ENCODE results near the gene MYO10. TPM values are rescaled to one million over a fixed set of nuclear protein-coding genes. Genes with fewer than 3 reads are reported as not detected.

MYO10 gene
- total and polyA plus RNA-seq, 2 donors (not counting 3 experiments of a cell fraction or from before 2014, with no cell fraction given): 36.0 to 148 TPM

DNA sequence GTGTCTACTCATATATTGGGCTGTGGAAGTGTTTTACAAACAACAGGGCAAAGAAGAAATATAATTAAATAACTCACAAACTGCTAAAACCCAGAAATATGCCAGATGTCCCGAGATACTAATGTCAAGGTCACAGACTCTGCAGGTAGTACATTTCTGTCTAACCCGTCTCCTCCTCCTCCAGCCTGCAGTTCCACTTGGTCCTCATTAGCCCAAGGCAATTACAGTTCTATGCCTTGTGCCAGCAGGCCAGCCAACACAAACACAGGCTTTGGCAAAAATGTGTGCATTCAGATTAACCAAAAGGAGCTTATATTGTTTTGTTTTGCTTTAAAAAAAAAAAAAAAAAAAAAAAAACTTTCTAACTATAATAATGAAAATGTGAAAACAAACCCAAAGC, 148.8 kb downstream of the MYO10 start:
- dilution Hi-C loops (cut with MboI; ENCODE audit: extremely low pct_ligation_motif_present, low sequenced_read_pairs): loop anchor here (25.0 kb wide), 1 partner anchor 400 kb away; no protein-coding TSS in a partner anchor
- Histone ChIP-seq H3K9ac (replicated peaks; ENCODE audit: extremely low read depth, insufficient read depth, low read length) (no peak overlapping the region), H3K9me3 (replicated peaks; ENCODE audit: control insufficient read depth, insufficient read depth, low read length) (no peaks in the 10 kb centered on the region), H3K4me2 (ENCODE audit: insufficient read depth, low read length) (no peak overlapping the region), H3K9me1 (replicated peaks; ENCODE audit: control insufficient read depth, extremely low read depth, insufficient read depth, low read length) (no peaks in the 10 kb centered on the region), H4K20me1 (replicated peaks; ENCODE audit: control insufficient read depth, extremely low read depth, insufficient read depth, low read length) (peaks cover 3% of the 10 kb centered on the region), H2AFZ (ENCODE audit: low read depth, low read length) (no peak overlapping the region), H3K27ac (ENCODE audit: insufficient read depth, low read depth, low read length) (no peak overlapping the region), H3K36me3 (ENCODE audit: control insufficient read depth in 2 of 2, extremely low read depth in 1 of 2, insufficient read depth in 2 of 2, low read length in 2 of 2) (peaks cover 14 to 18% of the 10 kb centered on the region in 2 experiments), H3K27me3 (ENCODE audit: control insufficient read depth in 2 of 2, insufficient read depth in 2 of 2, low read length in 2 of 2) (no peaks in the 10 kb centered on the region), H3K4me1 (ENCODE audit: control insufficient read depth, extremely low read depth, insufficient read depth, low read length) (no peaks in the 10 kb centered on the region), H3K79me2 (ENCODE audit: control insufficient read depth, insufficient read depth, low read length) (peaks cover 89% of the 10 kb centered on the region), H3K4me3 (replicated peaks in 1 of 3; ENCODE audit: insufficient read depth in 1 of 3, low read depth in 1 of 3, low read length in 3 of 3) (no peak overlapping the region)
- BruUV-seq (replicated peaks): no TSS peak
- POLR2A ChIA-PET: interaction anchor here (0.7 kb wide), 1 partner anchor 68 kb away, joined by 4 read pairs; no protein-coding TSS in a partner anchor
- FAIRE-seq (no peak), DNase-seq (ENCODE audit: low read depth, low spot score) (peak; percentile 76)
- intact Hi-C loops (cut with micrococcal nuclease): no loop called here
- TF ChIP-seq, protein P1, sequence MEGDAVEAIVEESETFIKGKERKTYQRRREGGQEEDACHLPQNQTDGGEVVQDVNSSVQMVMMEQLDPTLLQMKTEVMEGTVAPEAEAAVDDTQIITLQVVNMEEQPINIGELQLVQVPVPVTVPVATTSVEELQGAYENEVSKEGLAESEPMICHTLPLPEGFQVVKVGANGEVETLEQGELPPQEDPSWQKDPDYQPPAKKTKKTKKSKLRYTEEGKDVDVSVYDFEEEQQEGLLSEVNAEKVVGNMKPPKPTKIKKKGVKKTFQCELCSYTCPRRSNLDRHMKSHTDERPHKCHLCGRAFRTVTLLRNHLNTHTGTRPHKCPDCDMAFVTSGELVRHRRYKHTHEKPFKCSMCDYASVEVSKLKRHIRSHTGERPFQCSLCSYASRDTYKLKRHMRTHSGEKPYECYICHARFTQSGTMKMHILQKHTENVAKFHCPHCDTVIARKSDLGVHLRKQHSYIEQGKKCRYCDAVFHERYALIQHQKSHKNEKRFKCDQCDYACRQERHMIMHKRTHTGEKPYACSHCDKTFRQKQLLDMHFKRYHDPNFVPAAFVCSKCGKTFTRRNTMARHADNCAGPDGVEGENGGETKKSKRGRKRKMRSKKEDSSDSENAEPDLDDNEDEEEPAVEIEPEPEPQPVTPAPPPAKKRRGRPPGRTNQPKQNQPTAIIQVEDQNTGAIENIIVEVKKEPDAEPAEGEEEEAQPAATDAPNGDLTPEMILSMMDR (IDR thresholded peaks at IDR 0.05; ENCODE audit: extremely low read depth in 1 of 2, insufficient read depth in 1 of 2, low read depth in 1 of 2, low read length in 2 of 2): no peak
- TF ChIP-seq EZH2 (IDR thresholded peaks at IDR 0.05; ENCODE audit: borderline replicate concordance, low read depth, low read length, severe bottlenecking) (no peak), JUN (IDR thresholded peaks at IDR 0.05; ENCODE audit: borderline replicate concordance, insufficient read depth, insufficient read length, low read depth) (no peak), GATA2 (IDR thresholded peaks at IDR 0.05; ENCODE audit: insufficient read depth, insufficient read length, low read depth, low read length) (no peak), FOS (IDR thresholded peaks at IDR 0.05; ENCODE audit: borderline replicate concordance, insufficient read depth, low read length) (no peak)
- TF ChIP-seq, protein P2, sequence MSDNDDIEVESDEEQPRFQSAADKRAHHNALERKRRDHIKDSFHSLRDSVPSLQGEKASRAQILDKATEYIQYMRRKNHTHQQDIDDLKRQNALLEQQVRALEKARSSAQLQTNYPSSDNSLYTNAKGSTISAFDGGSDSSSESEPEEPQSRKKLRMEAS (IDR thresholded peaks at IDR 0.05; ENCODE audit: insufficient read depth, insufficient read length): no peak
- CTCF ChIA-PET: interaction anchor here (1.0 to 5.4 kb wide), 4 partner anchors 11 to 403 kb away, joined by 3 to 52 read pairs (median 4); no protein-coding TSS in a partner anchor
